Measurements from ENCODE around the gene DOCK7.
"Not testable (repeated sequence)": the region's sequence is repeated elsewhere in the genome, so short reads cannot be mapped to it uniquely, and the experiment has no call there.

Gene DOCK7

DNA sequence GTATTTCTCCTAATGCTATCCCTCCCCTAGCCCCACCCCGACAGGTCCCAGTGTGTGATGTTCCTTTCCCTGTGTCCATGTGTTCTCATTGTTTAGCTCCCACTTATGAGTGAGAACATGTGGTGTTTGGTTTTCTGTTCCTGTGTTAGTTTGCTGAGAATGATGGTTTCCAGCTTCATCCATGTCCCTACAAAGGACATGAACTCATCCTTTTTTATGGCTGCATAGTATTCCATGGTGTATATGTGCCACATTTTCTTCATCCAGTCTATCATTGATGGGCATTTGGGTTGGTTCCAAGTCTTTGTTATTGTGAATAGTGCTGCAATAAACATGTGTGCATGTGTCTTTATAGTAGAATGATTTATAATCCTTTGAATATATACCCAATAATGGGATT, 77.6 kb downstream of the DOCK7 start:
- H3K4me1 ChIP-seq (ENCODE audit: control insufficient read depth, insufficient read depth, low read length); H3K4me3 ChIP-seq (ENCODE audit: low read depth, low read length); H3K27ac ChIP-seq (ENCODE audit: low read depth, low read length); H3K9me3 ChIP-seq (ENCODE audit: control insufficient read depth, insufficient read depth, low read depth, low read length); H3K36me3 ChIP-seq (ENCODE audit: control insufficient read depth, insufficient read depth, low read length); H3K27me3 ChIP-seq (ENCODE audit: control insufficient read depth, insufficient read depth, low read length); H3K9ac ChIP-seq (ENCODE audit: low read length): not testable (repeated sequence)

DNA sequence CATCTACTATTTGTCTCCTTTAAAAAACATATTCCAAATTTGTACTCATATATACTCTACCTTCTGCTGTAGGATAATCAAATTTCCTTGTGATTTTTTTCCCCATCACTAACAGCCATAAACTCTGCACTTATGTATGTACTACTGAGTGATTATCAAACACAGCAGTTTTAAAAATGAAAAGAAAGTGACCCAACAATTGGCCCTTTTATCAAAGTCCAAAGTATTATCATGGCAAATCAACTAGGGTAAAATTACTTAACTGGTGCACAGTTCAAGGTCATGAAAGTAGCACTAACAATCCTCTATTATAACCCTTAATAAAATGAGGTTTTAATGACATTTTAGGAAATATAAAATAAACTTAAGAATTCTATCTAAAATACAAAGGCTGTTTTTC, 79.3 kb downstream of the DOCK7 start:
- H3K4me3 ChIP-seq (ENCODE audit: low read depth, low read length): no peak overlapping the region
- no peaks in the 10 kb centered on the region for H3K36me3 ChIP-seq (ENCODE audit: control insufficient read depth, insufficient read depth, low read length)
- no peak overlapping the region for H3K27ac ChIP-seq (ENCODE audit: low read depth, low read length)
- H3K4me1 ChIP-seq (ENCODE audit: control insufficient read depth, insufficient read depth, low read length): no peaks in the 10 kb centered on the region
- no peaks in the 10 kb centered on the region for H3K27me3 ChIP-seq (ENCODE audit: control insufficient read depth, insufficient read depth, low read length)
- no peaks in the 10 kb centered on the region for H3K9me3 ChIP-seq (ENCODE audit: control insufficient read depth, insufficient read depth, low read depth, low read length)
- H3K9ac ChIP-seq (ENCODE audit: low read length): no peak overlapping the region

DNA sequence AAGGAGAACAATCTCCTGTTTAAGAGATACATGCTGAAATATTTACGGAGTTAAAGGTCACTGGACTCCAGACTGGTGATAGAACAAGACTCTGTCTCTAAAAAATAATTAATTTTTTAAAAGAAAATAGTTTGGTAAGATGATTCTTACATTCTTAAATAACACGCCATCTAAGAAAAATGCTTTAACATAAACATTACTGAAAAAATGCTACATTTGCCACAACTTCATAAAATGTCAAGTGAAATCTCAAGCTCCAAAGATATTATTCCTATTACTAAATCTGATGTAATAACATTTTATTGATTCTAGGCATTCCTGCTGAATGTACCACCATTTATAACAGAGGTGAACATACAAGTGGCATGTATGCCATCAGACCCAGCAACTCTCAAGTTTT, 86.7 kb downstream of the DOCK7 start:
- no peaks in the 10 kb centered on the region for H3K9me3 ChIP-seq (ENCODE audit: control insufficient read depth, insufficient read depth, low read depth, low read length)
- H3K4me3 ChIP-seq (ENCODE audit: low read depth, low read length): no peak overlapping the region
- H3K27ac ChIP-seq (ENCODE audit: low read depth, low read length): no peak overlapping the region
- no peaks in the 10 kb centered on the region for H3K4me1 ChIP-seq (ENCODE audit: control insufficient read depth, insufficient read depth, low read length)
- no peak overlapping the region for H3K9ac ChIP-seq (ENCODE audit: low read length)
- no peaks in the 10 kb centered on the region for H3K36me3 ChIP-seq (ENCODE audit: control insufficient read depth, insufficient read depth, low read length)
- H3K27me3 ChIP-seq (ENCODE audit: control insufficient read depth, insufficient read depth, low read length): no peaks in the 10 kb centered on the region

DNA sequence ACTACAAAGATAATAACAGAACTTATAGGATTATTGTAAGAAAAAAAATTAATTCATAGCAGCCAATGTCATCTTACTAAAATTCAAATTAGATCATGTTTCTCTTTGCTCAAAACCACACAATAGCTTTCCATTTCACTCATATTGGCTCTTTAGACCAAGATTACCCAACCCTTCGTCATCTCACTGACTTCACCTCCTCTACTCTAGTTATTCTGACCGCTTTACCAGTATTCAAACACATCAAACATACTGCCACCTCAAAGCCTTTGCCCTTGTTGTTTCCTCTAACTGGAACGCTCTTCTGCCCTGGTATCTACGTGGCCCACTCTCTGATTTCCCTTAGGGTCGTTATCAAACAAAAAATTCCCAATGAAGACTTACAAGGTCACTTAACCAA, 89.1 kb downstream of the DOCK7 start:
- Histone ChIP-seq H3K36me3 (ENCODE audit: control insufficient read depth, insufficient read depth, low read length) (no peaks in the 10 kb centered on the region), H3K27ac (ENCODE audit: low read depth, low read length) (no peak overlapping the region), H3K27me3 (ENCODE audit: control insufficient read depth, insufficient read depth, low read length) (no peaks in the 10 kb centered on the region), H3K4me1 (ENCODE audit: control insufficient read depth, insufficient read depth, low read length) (0 out of 2 replicates have a peak, but pooled peaks cover under 1% of the 10 kb centered on the region), H3K4me3 (ENCODE audit: low read depth, low read length) (no peak overlapping the region), H3K9ac (ENCODE audit: low read length) (no peak overlapping the region), H3K9me3 (ENCODE audit: control insufficient read depth, insufficient read depth, low read depth, low read length) (no peaks in the 10 kb centered on the region)

DNA sequence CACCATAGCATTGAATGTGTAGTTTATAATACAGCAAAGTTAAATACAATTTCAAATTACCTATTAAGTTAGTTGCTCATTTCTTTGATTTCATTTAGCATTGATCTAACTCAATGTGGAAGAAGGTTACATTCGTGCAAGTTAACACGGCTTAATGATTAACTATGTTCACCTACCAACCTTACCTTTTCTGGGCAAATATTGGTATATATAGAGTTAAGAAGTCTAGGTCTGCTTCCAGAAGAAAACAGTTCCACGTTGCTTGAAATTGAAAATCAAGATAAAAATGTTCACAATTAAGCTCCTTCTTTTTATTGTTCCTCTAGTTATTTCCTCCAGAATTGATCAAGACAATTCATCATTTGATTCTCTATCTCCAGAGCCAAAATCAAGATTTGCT, 90.9 kb downstream of the DOCK7 start, which contains the start of gene ANGPTL3:
Gene ANGPTL3, plus strand, starts transcription at position 240 of the 400 bp plus-strand sequence. Its CDS starts 47 bp downstream, at position 287.
- H3K27me3 ChIP-seq (ENCODE audit: control insufficient read depth, insufficient read depth, low read length): no peaks in the 10 kb centered on the region
- H3K9ac ChIP-seq (ENCODE audit: low read length): no peak within 1 kb of the TSS
- no peaks in the 10 kb centered on the region for H3K9me3 ChIP-seq (ENCODE audit: control insufficient read depth, insufficient read depth, low read depth, low read length)
- 0 out of 2 replicates have a peak, but pooled peaks cover 2% of the 10 kb centered on the region for H3K4me1 ChIP-seq (ENCODE audit: control insufficient read depth, insufficient read depth, low read length)
- H3K27ac ChIP-seq (ENCODE audit: low read depth, low read length): no peak within 1 kb of the TSS
- no peak within 1 kb of the TSS for H3K4me3 ChIP-seq (ENCODE audit: low read depth, low read length)
- H3K36me3 ChIP-seq (ENCODE audit: control insufficient read depth, insufficient read depth, low read length): no peaks in the 10 kb centered on the region

DNA sequence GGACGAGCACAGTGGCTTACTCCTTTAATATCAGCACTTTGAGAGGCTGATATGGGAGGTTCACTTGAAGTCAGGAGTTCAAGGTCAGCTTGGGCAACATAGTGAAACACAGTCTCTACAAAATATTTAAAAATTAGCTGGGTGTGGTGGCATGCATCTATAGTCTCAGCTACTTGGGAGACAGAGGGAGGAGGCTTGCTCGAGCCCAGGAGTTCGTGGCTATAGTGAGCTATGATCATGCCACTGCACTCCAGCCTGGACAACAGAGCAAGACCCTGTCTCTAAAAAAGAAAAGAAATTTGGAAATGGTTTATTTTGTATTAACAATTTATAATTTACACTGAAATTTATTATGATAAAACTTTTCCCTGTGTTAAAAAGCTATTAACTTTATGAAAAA, 92.5 kb downstream of the DOCK7 start:
- Histone ChIP-seq H3K4me3 (ENCODE audit: low read depth, low read length) (no peak overlapping the region), H3K27ac (ENCODE audit: low read depth, low read length) (no peak overlapping the region), H3K4me1 (ENCODE audit: control insufficient read depth, insufficient read depth, low read length) (0 out of 2 replicates have a peak, but pooled peaks cover 2% of the 10 kb centered on the region), H3K27me3 (ENCODE audit: control insufficient read depth, insufficient read depth, low read length) (no peaks in the 10 kb centered on the region), H3K36me3 (ENCODE audit: control insufficient read depth, insufficient read depth, low read length) (no peaks in the 10 kb centered on the region), H3K9ac (ENCODE audit: low read length) (no peak overlapping the region), H3K9me3 (ENCODE audit: control insufficient read depth, insufficient read depth, low read depth, low read length) (no peaks in the 10 kb centered on the region)

DNA sequence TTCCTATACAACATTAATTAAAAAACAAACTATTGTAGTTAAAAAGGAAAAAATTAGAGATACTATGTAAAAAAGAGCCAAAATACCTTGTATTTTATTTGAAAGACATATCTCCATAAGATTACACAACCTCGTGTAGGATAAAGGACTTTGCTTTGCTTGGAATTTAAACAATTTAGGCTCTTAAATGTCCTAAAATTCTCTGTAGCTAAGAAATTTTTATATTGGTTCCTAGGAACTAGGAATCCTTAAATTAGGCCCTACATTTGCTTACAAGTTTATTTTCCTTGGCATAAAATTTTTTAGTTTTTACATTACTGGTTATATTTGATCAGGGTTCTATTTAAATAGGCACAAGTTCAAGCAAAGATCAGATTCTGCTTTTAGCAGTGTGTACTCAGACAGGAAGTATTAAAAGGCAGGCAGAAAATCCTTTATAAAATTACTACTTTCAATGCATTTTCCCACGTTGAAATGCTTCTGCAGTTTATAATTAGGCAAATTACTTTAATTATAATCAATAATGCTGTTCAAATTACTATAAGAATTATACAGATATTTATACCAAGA, 94.3 kb downstream of the DOCK7 start:
- no peaks in the 10 kb centered on the region for H3K36me3 ChIP-seq (ENCODE audit: control insufficient read depth, insufficient read depth, low read length)
- no peaks in the 10 kb centered on the region for H3K9me3 ChIP-seq (ENCODE audit: control insufficient read depth, insufficient read depth, low read depth, low read length)
- H3K4me1 ChIP-seq (ENCODE audit: control insufficient read depth, insufficient read depth, low read length): 0 out of 2 replicates have a peak, but pooled peaks cover 2% of the 10 kb centered on the region
- no peak overlapping the region for H3K4me3 ChIP-seq (ENCODE audit: low read depth, low read length)
- no peak overlapping the region for H3K27ac ChIP-seq (ENCODE audit: low read depth, low read length)
- H3K9ac ChIP-seq (ENCODE audit: low read length): no peak overlapping the region
- no peaks in the 10 kb centered on the region for H3K27me3 ChIP-seq (ENCODE audit: control insufficient read depth, insufficient read depth, low read length)

DNA sequence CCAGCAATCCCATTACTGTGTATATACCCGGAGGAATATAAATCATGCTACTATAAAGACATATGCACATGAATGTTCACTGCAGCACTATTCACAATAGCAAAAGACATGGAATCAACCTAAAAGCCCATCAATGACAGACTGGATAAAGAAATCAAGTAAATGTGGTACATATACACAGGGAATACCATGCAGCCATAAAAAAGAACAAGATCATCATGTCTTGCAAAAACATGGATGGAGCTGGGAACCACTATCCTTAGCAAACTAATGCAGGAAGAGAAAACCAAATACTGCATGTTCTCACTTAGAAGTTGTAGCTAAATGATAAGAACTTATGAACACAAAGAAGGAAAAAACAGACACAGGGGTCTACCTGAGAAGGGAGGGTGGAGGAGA, 97.2 kb downstream of the DOCK7 start:
- no peaks in the 10 kb centered on the region for H3K9me3 ChIP-seq (ENCODE audit: control insufficient read depth, insufficient read depth, low read depth, low read length)
- H3K9ac ChIP-seq (ENCODE audit: low read length): no peak overlapping the region
- no peaks in the 10 kb centered on the region for H3K27me3 ChIP-seq (ENCODE audit: control insufficient read depth, insufficient read depth, low read length)
- H3K36me3 ChIP-seq (ENCODE audit: control insufficient read depth, insufficient read depth, low read length): no peaks in the 10 kb centered on the region
- no peak overlapping the region for H3K27ac ChIP-seq (ENCODE audit: low read depth, low read length)
- no peak overlapping the region for H3K4me3 ChIP-seq (ENCODE audit: low read depth, low read length)
- H3K4me1 ChIP-seq (ENCODE audit: control insufficient read depth, insufficient read depth, low read length): peaks cover 3% of the 10 kb centered on the region; the same call in 1 of the 2 replicates

DNA sequence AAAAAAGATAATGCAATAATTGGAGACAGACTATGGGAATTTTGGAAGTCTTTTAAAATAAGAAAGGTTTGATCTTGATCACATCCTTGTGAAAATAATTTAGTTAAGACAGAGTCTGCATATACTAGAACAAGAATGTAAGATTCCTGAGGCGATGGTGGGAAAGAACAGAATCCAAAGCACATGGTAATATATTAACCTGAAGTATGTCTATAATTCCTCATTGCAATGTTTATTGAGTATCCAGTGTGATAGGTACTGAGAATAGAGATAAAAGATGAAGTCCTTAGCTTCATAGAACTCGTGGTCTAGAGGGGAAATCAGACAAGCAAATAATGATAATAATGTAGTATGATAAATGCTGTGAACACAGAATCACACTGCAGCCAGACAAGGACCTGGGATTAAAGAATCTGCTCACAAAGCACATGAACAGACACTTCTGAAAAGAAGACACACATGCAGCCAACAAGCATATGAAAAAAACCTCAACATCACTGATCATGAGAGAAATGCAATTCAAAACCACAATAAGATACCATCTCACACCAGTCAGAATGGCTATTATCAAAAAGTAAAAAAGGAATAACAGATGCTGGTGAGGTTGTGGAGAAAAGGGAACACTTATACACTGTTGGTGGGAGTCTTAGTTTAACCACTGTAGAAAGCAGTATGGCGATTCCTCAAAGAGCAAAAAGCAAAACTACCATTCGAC, 97.8 kb downstream of the DOCK7 start:
- Histone ChIP-seq H3K36me3 (ENCODE audit: control insufficient read depth, insufficient read depth, low read length) (no peaks in the 10 kb centered on the region), H3K27me3 (ENCODE audit: control insufficient read depth, insufficient read depth, low read length) (no peaks in the 10 kb centered on the region), H3K9me3 (ENCODE audit: control insufficient read depth, insufficient read depth, low read depth, low read length) (no peaks in the 10 kb centered on the region), H3K27ac (ENCODE audit: low read depth, low read length) (no peak overlapping the region), H3K4me1 (ENCODE audit: control insufficient read depth, insufficient read depth, low read length) (peaks cover 8% of the 10 kb centered on the region; the same call in 1 of the 2 replicates), H3K9ac (ENCODE audit: low read length) (no peak overlapping the region), H3K4me3 (ENCODE audit: low read depth, low read length) (no peak overlapping the region)

DNA sequence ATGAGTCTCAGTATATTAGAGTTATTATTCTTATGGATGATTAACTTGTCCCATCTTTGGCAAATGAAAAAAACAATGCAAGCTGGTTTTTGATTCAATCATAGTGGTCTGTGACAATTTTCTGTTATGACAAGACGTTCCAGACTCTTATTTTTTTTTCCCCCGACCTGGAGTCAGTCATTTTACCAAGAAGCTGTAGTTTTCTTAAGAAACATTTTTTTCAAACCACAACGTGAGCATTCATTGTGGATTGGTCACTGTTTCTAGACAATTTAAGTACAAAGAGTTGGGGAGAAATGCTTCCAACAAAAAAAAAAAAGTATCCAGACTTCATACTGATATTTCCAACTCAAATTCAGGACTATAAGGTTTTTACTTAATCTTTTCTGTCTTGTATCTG, 98.9 kb downstream of the DOCK7 start:
- no peaks in the 10 kb centered on the region for H3K9me3 ChIP-seq (ENCODE audit: control insufficient read depth, insufficient read depth, low read depth, low read length)
- no peaks in the 10 kb centered on the region for H3K27me3 ChIP-seq (ENCODE audit: control insufficient read depth, insufficient read depth, low read length)
- H3K27ac ChIP-seq (ENCODE audit: low read depth, low read length): no peak overlapping the region
- no peak overlapping the region for H3K9ac ChIP-seq (ENCODE audit: low read length)
- no peak overlapping the region for H3K4me3 ChIP-seq (ENCODE audit: low read depth, low read length)
- no peaks in the 10 kb centered on the region for H3K36me3 ChIP-seq (ENCODE audit: control insufficient read depth, insufficient read depth, low read length)
- H3K4me1 ChIP-seq (ENCODE audit: control insufficient read depth, insufficient read depth, low read length): peaks cover 10% of the 10 kb centered on the region; the same call in 1 of the 2 replicates

DNA sequence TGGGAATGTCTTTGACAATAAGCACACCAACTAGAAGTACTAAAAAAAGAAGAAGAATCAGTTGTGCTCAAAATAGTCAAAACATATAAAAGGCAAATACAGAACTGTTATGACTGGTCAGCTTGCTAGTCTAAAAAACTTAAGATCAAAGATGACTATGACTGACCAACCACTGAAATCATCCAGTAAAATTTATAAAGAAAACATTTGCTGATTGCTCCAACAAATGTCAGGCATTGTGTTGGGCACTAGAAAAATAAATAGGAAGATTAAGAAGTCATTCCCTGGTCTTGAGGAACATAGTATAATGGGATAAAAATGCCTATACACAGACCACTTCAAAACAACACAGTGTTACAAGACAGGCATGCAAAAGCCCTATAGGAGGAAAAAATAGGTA, 100.2 kb downstream of the DOCK7 start:
- no peaks in the 10 kb centered on the region for H3K36me3 ChIP-seq (ENCODE audit: control insufficient read depth, insufficient read depth, low read length)

More for the DNA sequence above, 100.2 kb downstream of the DOCK7 start:
- Histone ChIP-seq H3K27me3 (ENCODE audit: control insufficient read depth, insufficient read depth, low read length) (no peaks in the 10 kb centered on the region), H3K27ac (ENCODE audit: low read depth, low read length) (no peak overlapping the region), H3K4me1 (ENCODE audit: control insufficient read depth, insufficient read depth, low read length) (peaks cover 7% of the 10 kb centered on the region; the same call in 1 of the 2 replicates), H3K9me3 (ENCODE audit: control insufficient read depth, insufficient read depth, low read depth, low read length) (no peaks in the 10 kb centered on the region), H3K4me3 (ENCODE audit: low read depth, low read length) (no peak overlapping the region), H3K9ac (ENCODE audit: low read length) (no peak overlapping the region)

Data from HUES6 (cell line).